BE2C (cell line): Measurements from ENCODE around the gene WSCD1.

Source experiments
- DNase-seq: peaks from one replicate; pipeline ENCODE4 v3.0.0-alpha.2; 2020
- H3K27me3 ChIP-seq: fragments of 250-450 bp; sonication (Bioruptor Pico); 2 replicates; pipeline ENCODE4 v1.5.1; 2020; ENCODE audit warnings: mild to moderate bottlenecking
- H3K36me3 ChIP-seq: fragments of 250-450 bp; sonication (Bioruptor Pico); 2 replicates; pipeline ENCODE4 v1.5.1; 2020; ENCODE audit warnings: mild to moderate bottlenecking
- H3K4me1 ChIP-seq: fragments of 250-450 bp; sonication (Bioruptor Pico); 2 replicates; pipeline ENCODE4 v1.5.1; 2020
- H3K4me3 ChIP-seq: 2 replicates; pipeline ENCODE4 v1.5.1; 2011; ENCODE audit warnings: low read depth, low read length
- H3K9me3 ChIP-seq: fragments of 250-450 bp; sonication (Bioruptor Pico); 2 replicates; pipeline ENCODE4 v1.5.1; 2020
- TF ChIP-seq, protein P1 (sequence below): IDR thresholded peaks from 2 replicates; pipeline ENCODE4 v1.5.1; 2012; ENCODE audit warnings: mild to moderate bottlenecking, low read depth, low read length

Gene WSCD1

DNA sequence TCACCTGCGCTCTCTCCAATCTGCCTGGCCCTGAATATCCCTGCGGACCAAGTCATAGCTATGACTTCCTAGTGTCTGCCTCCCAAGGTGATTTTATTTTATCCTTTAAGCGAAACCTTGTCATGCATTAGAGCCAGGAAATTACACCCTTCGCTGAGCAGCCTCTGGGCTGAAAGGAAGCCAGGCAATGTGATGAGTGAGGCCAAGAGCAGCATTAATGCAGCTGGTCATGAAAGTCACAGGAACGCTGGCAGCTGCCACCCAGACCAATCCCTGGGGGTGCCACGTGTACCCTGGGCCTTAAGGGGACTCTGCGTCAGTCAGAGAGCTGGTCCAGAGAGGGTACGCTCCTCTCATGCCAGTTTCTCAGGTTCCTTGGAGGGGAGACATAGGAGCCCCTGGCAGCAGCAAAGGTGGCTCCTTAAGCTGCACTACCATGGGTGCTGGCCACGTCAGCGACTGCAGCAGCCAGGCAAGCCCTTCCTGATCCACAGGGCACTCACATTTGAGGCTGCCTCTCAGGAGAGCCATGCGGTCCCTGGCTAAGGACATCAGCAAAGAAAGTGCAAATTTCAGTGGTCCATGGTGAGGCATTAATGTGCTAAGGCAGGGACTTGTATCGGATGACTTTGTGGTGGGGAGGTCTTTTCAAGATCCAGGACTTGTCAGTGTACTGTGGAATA is 42.7 kb upstream of the WSCD1 start:
- no peak for DNase-seq
- TF ChIP-seq, protein P1, sequence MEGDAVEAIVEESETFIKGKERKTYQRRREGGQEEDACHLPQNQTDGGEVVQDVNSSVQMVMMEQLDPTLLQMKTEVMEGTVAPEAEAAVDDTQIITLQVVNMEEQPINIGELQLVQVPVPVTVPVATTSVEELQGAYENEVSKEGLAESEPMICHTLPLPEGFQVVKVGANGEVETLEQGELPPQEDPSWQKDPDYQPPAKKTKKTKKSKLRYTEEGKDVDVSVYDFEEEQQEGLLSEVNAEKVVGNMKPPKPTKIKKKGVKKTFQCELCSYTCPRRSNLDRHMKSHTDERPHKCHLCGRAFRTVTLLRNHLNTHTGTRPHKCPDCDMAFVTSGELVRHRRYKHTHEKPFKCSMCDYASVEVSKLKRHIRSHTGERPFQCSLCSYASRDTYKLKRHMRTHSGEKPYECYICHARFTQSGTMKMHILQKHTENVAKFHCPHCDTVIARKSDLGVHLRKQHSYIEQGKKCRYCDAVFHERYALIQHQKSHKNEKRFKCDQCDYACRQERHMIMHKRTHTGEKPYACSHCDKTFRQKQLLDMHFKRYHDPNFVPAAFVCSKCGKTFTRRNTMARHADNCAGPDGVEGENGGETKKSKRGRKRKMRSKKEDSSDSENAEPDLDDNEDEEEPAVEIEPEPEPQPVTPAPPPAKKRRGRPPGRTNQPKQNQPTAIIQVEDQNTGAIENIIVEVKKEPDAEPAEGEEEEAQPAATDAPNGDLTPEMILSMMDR = no peak
- Histone ChIP-seq H3K4me1 (no peaks in the 10 kb centered on the region), H3K27me3 (no peaks in the 10 kb centered on the region), H3K9me3 (no peaks in the 10 kb centered on the region), H3K36me3 (no peaks in the 10 kb centered on the region), H3K4me3 (no peak overlapping the region)

DNA sequence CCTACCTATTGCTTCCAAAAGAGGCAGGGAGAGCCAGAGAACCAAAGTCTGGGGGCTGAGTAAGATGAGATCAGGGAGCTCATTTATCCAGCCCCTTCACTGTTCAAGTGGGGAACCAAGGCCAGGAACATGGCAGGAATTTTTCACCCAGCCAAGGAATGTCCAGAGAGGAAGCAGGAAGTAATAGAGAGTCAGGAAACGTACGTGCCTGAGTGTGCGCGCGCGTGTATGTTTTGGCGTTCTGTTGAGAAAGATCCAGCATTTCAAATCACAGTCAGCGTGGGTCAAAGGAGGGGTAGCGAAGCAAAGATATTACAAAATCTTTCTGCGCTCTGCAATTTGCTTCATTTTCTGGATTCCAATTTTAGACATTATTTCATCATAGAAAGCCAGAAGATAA is 41.9 kb upstream of the WSCD1 start:
- TF ChIP-seq, protein P1 = no peak
- Histone ChIP-seq H3K36me3 (no peaks in the 10 kb centered on the region), H3K9me3 (no peaks in the 10 kb centered on the region), H3K4me1 (no peaks in the 10 kb centered on the region), H3K27me3 (no peaks in the 10 kb centered on the region), H3K4me3 (no peak overlapping the region)
- no peak for DNase-seq

DNA sequence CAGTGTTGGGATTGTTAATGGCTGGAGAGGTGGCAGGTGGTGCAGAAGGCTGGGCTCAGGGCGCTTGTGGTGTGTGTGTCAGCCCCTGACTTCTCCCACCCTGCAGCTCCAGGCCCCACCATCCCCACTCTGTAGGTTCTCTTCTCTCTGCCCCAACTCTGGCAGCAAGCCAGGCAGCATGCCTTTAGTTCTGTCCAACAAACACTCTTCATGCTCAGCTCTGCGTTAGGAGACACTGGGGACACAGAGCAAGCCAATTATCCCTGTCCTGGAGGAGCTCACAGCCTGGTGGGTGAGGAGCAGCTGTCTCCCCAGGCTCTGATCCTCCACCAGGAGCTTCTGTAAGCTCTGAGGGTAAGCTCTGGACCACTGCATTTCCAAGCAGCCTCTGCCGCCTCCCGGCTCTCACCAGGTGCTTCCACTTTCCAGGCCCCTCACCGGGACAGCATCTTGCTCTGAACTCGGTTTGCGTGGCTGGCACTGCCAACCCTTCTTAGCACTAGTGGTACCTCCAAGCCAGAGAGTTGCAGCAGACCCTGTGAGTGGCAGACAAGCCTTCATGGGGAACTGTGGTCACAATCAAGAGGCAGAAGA is 34.3 kb upstream of the WSCD1 start:
- DNase-seq = no peak
- Histone ChIP-seq H3K4me3 (no peak overlapping the region), H3K36me3 (no peaks in the 10 kb centered on the region), H3K27me3 (no peaks in the 10 kb centered on the region), H3K9me3 (no peaks in the 10 kb centered on the region), H3K4me1 (no peaks in the 10 kb centered on the region)
- TF ChIP-seq, protein P1 = no peak

DNA sequence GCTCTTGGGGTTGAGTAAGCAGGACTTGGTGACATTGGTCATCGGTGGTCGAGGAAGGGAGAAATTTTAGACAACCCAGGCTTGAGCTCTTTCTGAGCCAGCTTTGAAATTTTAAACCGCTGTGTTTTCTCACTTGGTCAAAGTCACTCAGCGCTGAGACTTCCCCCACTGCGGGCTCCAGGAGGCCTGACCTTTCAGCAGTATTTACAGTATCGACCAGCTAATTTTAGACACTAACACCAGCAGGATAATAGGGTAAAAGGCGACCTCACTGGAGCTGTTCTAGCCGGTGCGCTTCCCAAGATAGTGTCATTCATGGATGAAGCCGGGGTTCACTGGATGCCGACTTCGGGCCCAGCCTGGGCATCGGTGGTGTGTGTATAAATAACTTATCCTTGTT is 29.7 kb upstream of the WSCD1 start:
- no peaks in the 10 kb centered on the region for H3K27me3 ChIP-seq
- H3K4me1 ChIP-seq = no peaks in the 10 kb centered on the region
- TF ChIP-seq, protein P1 = no peak
- no peaks in the 10 kb centered on the region for H3K36me3 ChIP-seq
- no peak overlapping the region for H3K4me3 ChIP-seq
- no peaks in the 10 kb centered on the region for H3K9me3 ChIP-seq
- no peak for DNase-seq

DNA sequence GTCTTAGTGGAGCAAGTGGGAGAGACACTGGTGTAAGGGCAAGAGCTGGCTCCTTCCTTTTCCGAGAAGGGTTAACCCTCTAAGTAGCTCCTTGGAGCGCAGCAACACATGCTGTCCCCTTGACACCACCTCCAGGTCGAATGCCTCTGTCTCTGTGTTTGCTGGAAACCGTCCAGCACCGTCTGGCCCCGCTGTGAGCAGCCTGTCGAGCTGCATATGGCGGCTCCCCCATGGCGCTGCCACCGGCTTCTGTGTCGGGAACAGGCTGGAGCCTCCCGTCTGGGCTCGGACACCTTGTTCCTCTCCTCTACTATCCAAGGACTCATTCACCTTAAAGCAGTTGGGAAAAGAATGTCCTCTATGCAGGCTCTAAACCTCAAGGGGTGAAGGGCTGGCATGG is 28.9 kb upstream of the WSCD1 start:
- H3K27me3 ChIP-seq = no peaks in the 10 kb centered on the region
- no peaks in the 10 kb centered on the region for H3K9me3 ChIP-seq
- H3K36me3 ChIP-seq = no peaks in the 10 kb centered on the region
- DNase-seq = no peak
- H3K4me1 ChIP-seq = no peaks in the 10 kb centered on the region
- H3K4me3 ChIP-seq = no peak overlapping the region
- TF ChIP-seq, protein P1 = no peak

DNA sequence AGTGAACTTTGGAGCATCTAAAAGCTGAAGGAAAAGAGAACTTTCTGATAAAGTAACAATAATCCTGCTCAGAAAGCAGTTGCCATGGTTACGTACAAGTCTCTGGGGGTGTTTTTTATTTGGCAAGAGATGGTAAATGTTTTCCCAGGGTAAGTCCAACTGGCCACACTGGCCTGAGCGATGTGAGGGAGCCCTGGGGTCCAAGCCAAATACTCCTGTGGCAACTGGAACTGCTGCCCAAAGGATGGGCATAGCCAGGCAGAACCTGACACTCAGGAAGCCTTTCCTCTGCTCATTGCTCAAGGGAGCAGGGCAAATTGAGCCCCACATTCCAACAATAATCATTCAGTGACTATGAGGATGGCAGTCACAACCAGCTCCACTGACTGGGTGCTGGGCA is 26.8 kb upstream of the WSCD1 start:
- H3K27me3 ChIP-seq = no peaks in the 10 kb centered on the region
- no peak overlapping the region for H3K4me3 ChIP-seq
- TF ChIP-seq, protein P1 = no peak
- no peak for DNase-seq
- H3K36me3 ChIP-seq = no peaks in the 10 kb centered on the region
- no peaks in the 10 kb centered on the region for H3K4me1 ChIP-seq
- no peaks in the 10 kb centered on the region for H3K9me3 ChIP-seq
